Hematopoietic multipotent progenitor cell treated with erythropoietin and hydrocortisone succinate and interleukin-3 and kit ligand, for 17 days (in vitro differentiated cells): ENCODE data around the gene COL21A1.

Experiments used
- DNase-seq: peaks from one replicate; pipeline ENCODE4 v3.0.0-alpha.2; 2015; ENCODE audit warnings: low spot score

Gene COL21A1

DNA sequence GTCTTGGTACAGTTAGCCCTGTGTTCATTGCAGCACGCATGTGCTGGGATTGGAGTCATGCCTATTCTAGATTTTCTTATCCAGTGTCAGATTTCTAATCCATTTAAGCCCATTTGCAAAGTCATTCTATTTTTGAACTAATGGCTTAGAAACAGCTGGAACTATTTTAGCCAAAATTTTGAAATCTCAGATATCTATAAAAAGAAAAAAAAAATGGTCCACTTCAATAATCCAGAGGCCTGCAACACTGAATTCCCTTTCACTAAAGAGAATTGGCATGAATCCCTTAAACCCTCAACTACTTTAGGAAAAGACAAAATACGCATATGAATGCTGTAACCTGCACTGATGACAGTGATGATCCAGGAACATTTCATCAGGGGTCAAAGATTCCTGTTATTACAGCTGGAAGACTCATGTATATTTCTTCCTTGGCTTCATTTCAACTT is 1.5 kb downstream of the COL21A1 start:
- DNase-seq = no peak

DNA sequence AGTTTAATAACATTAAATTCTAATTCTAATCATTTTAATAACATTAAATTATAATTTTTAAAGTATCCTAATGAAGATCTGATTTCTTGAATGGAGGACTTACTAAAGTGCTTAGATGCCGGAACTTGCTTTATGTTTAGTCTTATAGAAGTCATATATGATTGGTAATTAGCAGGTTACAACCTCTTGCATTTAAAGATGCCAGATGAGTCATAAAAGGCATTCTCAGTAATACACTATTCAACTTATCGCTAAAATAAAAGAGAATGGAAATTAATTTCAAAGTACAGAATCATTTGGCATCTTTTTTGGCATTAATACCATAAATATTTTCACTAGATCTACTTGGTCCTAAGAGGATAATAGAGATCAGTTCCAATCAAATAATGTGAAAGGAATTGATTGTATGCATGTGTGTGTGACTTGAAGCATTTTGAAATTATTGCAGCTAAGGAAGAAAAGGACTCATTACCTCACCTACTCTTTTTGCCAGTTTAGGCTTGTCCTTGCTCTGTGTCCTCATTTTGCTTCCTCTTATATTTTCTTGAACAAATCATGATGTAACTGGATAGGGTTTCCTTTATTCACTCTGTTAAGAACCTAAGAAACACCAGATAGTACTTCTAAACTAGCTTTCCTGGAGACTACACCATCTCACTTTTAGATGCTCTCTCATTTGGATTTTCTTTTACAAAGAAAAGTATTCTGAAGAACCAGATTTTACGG is 2.7 kb downstream of the COL21A1 start:
- no peak for DNase-seq

DNA sequence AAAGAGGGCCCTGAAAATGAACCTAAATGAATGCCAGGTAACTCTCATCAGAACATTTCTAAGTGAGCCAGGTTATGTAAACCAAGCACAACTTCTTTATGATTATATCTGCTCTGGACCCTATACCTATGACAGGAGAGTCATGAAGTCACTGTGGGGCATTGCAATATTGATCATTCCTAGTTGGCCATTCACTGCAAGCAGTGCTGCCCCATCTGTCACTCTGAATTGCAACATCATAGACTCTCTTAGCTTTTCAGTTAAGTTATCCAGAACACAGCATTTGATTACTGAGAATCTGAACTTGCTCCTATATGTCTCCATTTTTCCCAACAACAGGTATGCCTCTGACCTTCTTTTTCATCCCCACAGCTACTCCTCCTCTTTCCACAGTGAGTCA is 3.3 kb downstream of the COL21A1 start:
- no peak for DNase-seq

DNA sequence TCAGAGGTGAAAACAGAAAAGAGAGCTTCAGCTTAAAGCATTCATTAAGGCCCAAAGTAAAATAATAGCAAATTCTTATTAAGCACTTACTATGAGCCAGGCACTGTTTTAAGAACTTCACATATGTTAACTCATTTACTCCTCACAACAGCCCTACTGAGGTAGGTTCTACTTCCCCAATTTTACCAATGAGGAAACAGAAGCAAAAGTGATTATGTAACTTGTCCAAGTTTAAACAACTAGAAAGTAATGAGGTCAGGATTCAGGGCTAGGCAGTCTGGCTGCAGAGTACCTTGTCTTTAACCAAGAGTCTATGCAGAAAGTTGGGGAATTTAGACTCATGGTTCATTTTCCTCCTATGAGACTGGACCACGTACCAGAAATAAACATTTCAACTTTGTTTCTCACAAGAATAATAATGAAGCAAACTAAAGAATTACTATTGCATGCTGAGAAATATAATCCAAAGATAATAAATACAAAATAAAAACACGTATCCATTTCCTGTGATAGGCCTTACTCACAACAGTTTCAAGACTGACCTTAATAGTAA is 3.8 kb downstream of the COL21A1 start:
- no peak for DNase-seq

DNA sequence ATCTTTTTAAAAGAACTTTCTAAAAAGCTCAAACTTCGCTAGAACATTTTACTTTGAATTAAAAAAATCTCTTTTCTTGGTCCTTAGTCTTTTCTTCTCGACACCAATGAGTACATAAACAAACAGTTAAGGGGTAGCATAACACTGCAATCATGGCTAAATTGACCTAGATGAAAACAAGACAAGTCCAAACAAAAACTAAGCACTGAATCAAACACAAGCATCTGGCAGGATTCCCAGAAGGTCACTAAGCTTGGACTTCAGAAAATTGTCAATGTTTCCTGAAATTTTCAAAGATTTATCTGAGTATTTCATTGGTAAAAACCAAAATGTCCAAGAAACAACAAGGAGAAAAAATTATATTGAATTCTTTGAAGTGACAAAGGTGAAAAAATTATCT is 5.0 kb downstream of the COL21A1 start:
- no peak for DNase-seq

DNA sequence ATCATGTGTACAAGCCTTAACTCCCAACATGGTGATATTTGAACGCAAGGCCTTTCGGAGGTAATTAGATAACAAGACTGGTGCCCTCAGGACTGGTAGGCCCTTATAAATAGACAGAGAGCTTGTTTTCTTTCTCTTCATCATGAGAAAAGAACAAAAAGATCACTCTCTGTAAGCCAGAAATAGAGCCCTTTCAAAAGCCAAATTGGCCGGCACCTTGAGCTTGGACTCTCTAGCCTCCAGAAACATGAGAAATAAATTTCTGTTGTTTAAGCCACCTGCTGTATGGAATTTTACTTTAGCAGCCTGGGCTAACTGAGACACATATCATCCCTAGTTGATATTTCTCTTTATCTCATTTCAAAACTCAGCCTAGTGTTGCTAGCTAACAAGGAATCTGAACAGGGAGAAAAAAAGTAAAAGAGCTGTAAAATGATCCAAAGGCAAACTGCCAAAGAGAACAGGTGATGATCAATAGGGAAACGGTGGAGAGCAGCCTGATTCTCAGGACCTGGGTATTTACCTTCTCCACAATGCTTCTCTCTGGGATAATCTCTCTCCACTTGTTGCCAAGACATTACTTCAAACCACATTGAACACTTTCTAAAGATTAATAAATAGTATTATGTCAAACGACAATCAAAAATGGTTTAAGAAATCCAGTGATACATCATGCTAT is 6.1 kb downstream of the COL21A1 start:
- DNase-seq = no peak

DNA sequence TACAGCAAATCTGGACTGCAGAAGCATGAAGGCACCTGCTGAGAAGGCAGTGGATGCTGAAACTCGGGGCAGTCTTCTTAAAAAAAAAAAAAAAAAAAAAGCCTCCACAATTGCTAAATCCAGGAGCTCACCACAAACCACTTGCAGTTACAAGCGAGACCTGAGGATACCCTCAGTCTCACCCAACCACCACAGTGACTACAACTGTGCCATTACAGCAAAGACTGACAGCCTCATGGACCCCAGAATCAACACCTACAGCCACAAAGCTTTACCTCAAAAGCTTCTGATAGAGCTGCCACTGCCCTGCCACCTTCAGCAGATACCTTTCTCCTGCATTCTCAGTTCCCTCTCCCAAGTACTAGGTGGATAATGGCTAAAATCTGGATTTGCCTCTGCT is 9.0 kb downstream of the COL21A1 start:
- DNase-seq = no peak

DNA sequence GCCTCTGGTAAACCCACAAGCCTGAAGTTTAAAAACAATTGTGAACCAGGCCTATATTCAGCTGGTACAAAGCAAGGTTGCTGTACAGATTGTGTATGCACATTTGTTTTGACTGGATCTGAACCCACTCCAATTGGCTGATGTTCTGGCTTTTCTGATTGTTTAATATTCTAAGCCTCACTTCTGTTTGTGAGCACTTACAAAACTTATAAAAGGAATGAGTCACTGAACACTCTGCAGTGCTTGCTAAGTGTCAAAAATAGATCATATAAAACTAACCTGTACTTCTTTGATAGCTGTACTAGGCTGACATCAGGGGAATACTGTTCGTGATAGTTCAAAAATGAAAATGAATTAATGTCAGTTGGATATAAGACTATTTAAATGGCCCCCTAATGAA is 12.1 kb downstream of the COL21A1 start:
- DNase-seq = no peak

DNA sequence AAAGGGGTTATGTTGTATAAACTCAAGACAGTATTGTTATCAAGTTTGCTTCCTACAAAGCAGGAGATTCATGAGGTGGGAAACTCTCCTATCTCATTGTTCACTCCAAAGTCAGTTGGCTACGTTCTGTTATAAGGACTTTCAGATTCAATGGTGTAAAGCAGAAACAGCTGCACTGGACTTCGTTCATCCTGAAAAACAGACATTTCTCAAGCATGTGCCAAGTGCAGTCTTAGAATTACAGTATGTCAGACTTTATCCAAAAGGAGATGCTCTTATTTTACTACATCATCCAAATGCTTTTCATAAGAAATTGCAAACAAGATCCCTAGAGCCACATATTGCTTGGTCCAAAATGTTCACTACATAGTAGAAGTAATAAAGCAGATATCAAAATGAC is 14.9 kb downstream of the COL21A1 start:
- DNase-seq = no peak

DNA sequence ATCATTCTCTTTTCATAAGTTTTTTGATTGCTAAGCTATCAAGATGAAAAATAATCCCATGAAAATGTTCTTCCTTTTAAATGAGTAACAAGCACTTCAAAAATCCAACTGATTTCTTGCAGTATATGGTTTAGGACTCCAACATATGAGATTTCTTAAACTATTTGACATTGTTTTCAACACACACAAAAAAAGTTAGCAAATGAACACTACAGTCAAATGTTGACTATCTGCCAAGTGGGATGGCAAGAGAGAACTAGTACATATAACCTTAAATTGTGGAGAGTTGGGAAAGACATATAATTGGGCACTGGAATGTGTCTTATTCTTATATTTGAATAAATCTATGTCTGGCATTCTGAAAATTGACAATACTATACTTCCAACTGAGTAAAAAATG is 15.6 kb downstream of the COL21A1 start:
- no peak for DNase-seq

DNA sequence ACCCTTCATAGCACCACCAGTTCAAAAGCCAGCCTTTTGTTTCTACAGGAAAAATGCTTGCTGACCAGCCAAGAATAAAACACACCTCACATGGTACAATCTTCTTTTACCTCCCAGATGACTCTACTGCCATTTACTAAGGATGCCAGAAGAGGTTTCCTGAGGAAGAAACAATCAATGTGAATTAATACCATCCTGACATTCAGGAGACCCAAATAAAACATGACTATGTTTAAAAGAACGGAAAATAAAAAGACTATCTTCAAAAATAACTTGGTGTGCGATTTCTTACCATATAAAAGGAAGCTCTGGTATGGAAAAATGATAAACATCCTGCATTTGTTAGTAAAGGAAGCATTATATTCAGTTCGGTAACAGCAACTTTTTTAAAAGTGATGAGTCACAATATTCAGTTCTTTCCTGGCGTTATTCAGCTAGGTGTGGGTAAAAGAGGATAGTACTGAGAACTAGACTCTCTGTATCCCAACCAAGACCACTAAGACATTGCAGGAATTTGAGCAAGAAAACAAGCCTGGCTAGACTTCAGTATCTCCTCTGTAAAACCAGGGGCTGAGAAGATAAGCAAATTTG is 16.3 kb downstream of the COL21A1 start:
- DNase-seq = no peak

DNA sequence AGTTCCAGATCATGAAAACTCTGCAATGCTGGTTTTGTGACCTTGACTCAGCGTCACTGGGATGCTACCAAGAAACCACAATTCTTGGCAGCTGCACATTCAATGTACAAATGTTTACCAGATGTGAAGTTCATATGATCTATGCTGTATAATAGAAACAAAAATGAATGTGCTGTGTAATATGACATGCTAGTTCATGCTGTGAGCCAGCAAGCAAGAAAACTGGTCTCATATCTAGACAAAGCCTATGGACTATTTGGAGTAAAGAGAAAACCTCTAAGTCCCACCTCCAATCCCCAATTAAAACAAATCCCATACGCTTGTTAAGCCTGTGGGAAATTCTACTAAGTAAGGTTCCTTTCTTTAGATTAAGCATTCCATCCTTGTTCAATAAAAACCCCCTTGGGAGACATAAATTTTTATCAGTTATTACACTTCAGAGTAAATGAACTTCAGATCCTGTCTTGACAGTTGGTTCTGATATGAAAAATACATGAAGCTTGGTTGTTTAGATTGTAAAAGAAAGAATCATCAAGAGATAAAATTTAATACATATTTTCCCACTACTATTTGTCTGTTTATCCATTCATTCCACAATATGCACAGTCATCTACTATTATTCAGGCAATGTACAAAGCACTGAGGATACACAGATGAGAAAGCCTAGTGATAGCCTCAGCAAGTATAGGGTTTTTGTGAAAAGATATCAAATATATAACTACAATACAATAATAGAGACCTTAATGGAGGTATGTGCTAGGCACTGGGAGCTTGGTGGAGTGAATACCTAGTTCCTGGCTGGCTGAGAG is 20.1 kb downstream of the COL21A1 start:
- DNase-seq = no peak

DNA sequence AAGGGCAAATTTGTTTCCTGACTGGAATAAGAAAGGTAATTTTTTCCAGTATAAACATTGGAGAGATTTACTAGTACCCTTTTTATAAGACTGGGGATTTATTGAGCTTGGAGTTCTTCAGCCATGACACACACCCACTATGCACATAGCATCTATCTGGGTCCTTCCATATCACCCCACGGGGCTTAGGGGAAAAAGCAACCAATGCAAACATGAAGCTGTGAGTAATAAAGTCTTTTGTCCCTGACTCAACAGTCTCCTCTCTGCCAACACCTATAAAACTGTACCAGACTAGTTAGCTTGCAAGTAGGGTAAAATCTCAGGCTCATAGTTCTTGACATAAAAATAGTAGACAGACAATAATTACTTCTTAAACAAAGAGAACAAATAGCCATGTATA is 23.4 kb downstream of the COL21A1 start:
- DNase-seq = no peak

DNA sequence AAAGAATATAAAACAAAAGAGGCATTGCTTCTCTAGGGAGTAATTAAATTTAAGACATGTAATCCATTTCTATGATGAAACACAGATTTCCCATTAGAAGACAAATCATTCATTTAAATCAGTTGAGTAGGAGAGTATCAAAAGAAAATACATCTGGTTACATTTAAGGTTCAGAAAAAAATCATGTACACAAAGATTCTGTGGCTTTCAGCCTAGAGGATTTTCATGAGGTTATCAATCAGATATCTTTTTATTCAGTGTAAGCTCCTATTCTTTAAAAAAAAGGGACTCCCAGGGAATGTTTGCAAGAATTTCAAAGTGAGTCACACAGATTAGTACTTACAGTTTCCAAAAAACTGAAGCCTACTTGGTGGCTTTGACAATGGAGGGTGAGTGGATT is 24.9 kb downstream of the COL21A1 start:
- no peak for DNase-seq

DNA sequence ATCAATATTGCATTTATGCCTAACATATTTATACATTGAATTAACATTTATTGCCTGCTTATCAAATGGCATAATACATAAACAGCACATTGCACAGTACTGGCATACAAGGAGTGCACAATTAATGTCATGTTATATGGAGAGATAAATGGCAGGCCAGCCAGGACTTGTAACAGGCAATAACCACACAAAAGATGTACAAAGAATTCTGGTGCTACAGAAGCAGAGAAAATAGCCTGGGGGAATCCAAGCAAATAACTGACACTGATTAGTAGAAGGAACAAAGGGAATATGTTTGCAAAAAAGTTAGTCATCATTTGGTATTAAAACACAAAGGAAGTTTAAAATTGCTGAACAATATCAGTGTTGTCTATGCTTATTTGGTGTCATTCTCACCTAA is 27.3 kb downstream of the COL21A1 start:
- DNase-seq = no peak

DNA sequence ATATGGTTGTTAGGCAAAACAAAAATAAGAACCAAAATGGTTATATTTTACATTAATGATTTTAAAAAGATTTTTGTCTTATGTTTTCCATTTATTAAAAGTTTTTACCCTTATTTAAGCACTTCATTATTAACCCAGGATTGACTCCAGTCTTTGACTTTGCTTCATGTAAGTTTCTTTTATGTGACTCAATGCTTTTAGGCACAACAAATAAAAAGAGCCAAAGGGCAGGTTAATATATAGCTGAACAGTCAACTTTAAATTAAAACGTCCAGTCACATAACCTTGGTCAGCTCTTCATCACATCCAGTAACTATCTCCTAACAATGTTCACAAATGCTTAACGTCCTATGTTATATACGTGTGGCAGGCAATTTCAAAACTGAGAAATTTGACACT is 32.7 kb downstream of the COL21A1 start:
- DNase-seq = no peak

DNA sequence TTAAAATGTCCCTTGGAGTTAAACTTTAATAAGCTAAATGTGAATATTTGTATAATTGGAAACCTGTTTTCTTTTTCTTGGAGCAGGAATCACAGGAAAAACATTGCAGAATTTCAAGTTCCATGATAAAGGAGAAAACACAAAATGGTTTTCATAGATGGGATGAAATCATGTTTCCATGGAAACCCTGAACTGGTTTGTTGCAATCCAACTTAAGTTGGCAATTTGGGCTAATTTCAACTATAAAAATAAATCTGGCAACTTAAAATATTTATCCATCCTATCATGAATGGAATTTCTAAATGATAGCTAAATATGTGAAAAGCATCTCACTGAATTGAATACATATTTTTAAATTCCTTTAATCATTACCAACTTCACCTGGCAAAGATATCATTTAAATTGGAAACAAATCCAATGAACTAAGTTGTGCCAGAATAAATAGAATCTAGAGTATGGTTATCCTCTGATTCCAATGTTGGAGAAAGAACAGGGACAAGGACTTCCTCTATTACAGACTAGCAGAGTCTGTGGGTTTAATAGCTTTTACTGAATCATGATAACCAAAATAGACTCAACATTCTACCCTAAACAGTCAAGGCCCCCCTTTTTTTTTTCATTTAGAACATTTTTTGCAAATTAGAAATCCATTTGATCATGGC is 33.2 kb downstream of the COL21A1 start:
- DNase-seq = no peak

DNA sequence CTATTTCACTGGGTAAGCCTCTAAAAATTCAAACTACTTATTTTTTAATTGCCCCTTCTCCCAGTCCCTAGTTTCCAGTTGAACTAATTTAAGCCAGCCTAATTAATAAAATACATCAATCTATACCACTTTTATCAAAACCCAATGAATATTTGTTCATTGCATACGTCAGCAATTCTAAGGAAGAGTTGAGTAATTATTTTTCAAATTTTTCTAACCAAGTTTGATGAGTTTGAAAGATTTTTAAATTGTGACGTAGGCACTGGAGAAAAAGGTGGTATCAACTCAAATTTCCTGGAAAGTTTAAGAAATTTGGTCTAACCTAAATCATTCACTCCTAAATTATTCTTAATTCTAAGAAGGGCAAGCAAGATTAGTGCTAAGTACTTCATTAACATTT is 35.7 kb downstream of the COL21A1 start:
- no peak for DNase-seq

DNA sequence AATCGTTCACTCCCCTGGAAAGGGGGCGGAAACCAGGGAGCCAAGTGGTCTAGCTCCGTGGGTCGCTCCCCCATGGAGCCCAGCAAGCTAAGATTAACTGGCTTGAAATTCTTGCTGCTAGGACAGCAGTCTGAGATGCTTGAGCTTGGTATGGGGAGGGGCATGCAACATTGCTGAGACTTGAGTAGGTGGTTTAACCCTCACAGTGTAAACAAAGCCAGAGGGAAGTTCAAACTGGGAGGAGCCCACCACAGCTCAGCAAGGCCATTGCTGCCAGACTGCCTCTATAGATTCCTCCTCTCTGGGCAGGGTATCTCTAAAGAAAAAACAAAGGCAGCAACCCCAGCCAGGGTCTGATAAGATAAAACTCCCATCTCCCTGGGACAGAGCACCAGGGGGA is 43.2 kb downstream of the COL21A1 start:
- no peak for DNase-seq

DNA sequence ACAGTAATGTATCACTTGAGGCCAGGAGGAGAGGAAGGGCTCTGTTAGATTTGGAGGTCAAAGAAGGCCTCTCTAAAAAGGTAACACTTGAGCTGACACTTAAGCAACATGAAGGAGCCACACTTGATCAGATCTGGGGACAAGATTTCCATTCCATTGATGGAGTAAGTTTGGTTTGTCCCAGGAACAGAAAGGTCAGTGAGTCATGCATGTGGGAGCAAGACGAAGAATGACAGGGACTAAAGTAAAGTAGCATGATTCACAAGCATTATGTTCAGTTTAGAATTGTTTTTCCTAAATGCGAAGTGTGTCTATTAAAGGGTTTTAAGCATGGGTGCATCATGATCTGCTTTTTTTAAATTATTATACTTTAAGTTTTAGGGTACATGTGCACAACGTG is 47.4 kb downstream of the COL21A1 start:
- no peak for DNase-seq

DNA sequence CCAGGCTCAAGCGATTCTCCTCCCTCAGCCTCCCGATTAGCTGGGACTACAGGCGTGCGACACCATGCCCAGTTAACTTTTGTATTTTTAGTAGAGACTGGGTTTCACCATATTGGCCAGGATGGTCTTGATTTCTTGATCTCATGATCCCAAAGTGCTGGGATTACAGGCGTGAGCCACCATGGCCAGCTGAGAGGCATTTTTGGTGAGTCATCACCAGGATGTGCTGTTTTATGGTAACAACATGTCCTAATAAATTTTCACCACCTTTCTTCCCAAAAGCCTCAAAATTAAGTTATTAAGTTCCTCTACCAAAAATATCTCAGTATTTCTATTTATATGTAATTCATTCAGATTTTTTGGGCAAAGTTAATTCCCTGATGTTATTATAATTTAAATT is 53.5 kb downstream of the COL21A1 start:
- DNase-seq = no peak

DNA sequence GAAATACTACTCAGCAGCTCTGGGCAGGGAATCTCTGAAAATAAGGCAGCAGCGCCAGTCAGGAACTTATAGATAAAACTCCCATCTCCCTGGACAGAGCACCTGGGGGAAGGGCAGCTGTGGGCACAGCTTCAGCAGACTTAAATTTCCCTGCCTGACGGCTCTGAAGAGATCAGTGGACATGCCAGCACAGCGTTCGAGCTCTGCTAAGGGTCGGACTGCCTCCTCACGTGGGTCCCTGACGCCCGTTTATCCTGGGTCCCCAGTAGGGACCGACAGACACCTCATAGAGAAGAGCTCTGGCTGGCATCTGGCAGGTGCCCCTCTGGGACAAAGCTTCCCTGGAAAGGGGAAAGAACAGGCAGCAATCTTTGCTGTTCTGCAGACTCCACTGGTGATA is 59.0 kb downstream of the COL21A1 start:
- DNase-seq = no peak
